Tibial artery (tissue), 4 donors: ENCODE data around the gene STK40.

Source experiments
- DNase-seq, 2 donors: peaks; one replicate each; pipeline ENCODE4 v3.0.0-alpha.2; 2019
- H3K27ac ChIP-seq, 2 donors: fragments of 200-600 bp; sonication (generic) in 1 of 2; 1 replicate in 1 of 2; 2 replicates in 1 of 2; pipeline ENCODE4 v1.5.1; 2018 to 2019; ENCODE audit warnings: mild to moderate bottlenecking in 1 of 2
- H3K27me3 ChIP-seq, 2 donors: fragments of 200-600 bp; sonication (generic) in 1 of 2; one replicate each; pipeline versions ENCODE4 v1.5.1 to v1.6.0; 2016 to 2019
- H3K36me3 ChIP-seq, 3 donors: fragments of 200-600 bp; sonication (generic) in 2 of 3; one replicate each; pipeline ENCODE4 v1.5.1; 2016 to 2019; ENCODE audit warnings: mild to moderate bottlenecking in 2 of 3
- H3K4me1 ChIP-seq, 4 donors: fragments of 200-600 bp; sonication (generic) in 2 of 4; 1 replicate in 3 of 4; 2 replicates in 1 of 4; pipeline ENCODE4 v1.5.1; 2016 to 2019
- H3K4me3 ChIP-seq, 2 donors: fragments of 200-600 bp; sonication (generic) in 1 of 2; 1 replicate in 1 of 2; 2 replicates in 1 of 2; pipeline ENCODE4 v1.5.1; 2018 to 2019; ENCODE audit warnings: mild to moderate bottlenecking in 2 of 2
- H3K9me3 ChIP-seq, 3 donors: fragments of 200-600 bp; sonication (generic) in 1 of 3; one replicate each; pipeline ENCODE4 v1.5.1; 2016 to 2019
- CTCF ChIP-seq, 2 experiments: fragments of 200-600 bp in 1 of 2; fragments of 450-650 bp in 1 of 2; IDR thresholded peaks; one replicate each; pipeline ENCODE4 v1.5.1; 2017 to 2019; ENCODE audit warnings: antibody characterized with exemption in 2 of 2, mild to moderate bottlenecking in 1 of 2, moderate library complexity in 1 of 2
- intact Hi-C: fragments of 100-400 bp; cut with DNase I; formaldehyde crosslinking; loops from one replicate; pipeline ENCODE4 v1.15.0; 2023; ENCODE audit warnings: low total_unique reads

Gene STK40

GRCh38 chr1:36352910-36353878 is 32.5 kb downstream of the STK40 start:
- DNase-seq = no peak
- peaks cover 35 to 59% (median 55%) of the 10 kb centered on the region in 3 donors for H3K36me3 ChIP-seq
- intact Hi-C loops = no loop called here
- no peaks in the 10 kb centered on the region for H3K27me3 ChIP-seq
- H3K27ac ChIP-seq = peak overlapping the region; percentile 65 to 86
- H3K9me3 ChIP-seq = no peaks in the 10 kb centered on the region
- TF ChIP-seq CTCF (IDR thresholded peaks at IDR 0.05) = no peak
- H3K4me1 ChIP-seq = peaks cover 10 to 50% (median 43%) of the 10 kb centered on the region in 4 donors
- no peak overlapping the region for H3K4me3 ChIP-seq

GRCh38 chr1:36352125-36352909 is 33.4 kb downstream of the STK40 start:
- H3K27ac ChIP-seq = peak overlapping the region; percentile 65 to 86

GRCh38 chr1:36351227-36351977 is 34.3 kb downstream of the STK40 start:
- intact Hi-C loops = no loop called here
- Histone ChIP-seq H3K4me3 (peak overlapping the region; percentile 11 to 30), H3K27me3 (no peaks in the 10 kb centered on the region), H3K36me3 (peaks cover 43 to 58% (median 56%) of the 10 kb centered on the region in 3 donors), H3K27ac (peak overlapping the region; percentile 65 to 86), H3K9me3 (no peaks in the 10 kb centered on the region), H3K4me1 (peaks cover 10 to 50% (median 43%) of the 10 kb centered on the region in 4 donors)
- no peak for DNase-seq
- TF ChIP-seq CTCF (IDR thresholded peaks at IDR 0.05) = no peak

More at GRCh38 chr1:36352125-36352909, 33.4 kb downstream of the STK40 start:
- H3K36me3 ChIP-seq = peaks cover 35 to 58% (median 55%) of the 10 kb centered on the region in 3 donors
- TF ChIP-seq CTCF (IDR thresholded peaks at IDR 0.05) = no peak
- H3K27me3 ChIP-seq = no peaks in the 10 kb centered on the region
- H3K4me1 ChIP-seq = peaks cover 10 to 50% (median 43%) of the 10 kb centered on the region in 4 donors
- no peak for DNase-seq
- H3K4me3 ChIP-seq = no peak overlapping the region
- intact Hi-C loops = no loop called here
- no peaks in the 10 kb centered on the region for H3K9me3 ChIP-seq

GRCh38 chr1:36350659-36351226 is 35.0 kb downstream of the STK40 start:
- Histone ChIP-seq H3K4me1 (peaks cover 10 to 50% (median 43%) of the 10 kb centered on the region in 4 donors), H3K36me3 (peaks cover 49 to 59% (median 57%) of the 10 kb centered on the region in 3 donors), H3K4me3 (peak overlapping the region; percentile 11 to 30), H3K27me3 (no peaks in the 10 kb centered on the region), H3K27ac (peak overlapping the region; percentile 65 to 86), H3K9me3 (no peaks in the 10 kb centered on the region)
- TF ChIP-seq CTCF (IDR thresholded peaks at IDR 0.05) = peak in 1 of 2 experiments; percentile 6
- intact Hi-C loops = no loop called here
- peak; percentile 50 to 86 for DNase-seq

- peak overlapping the region; percentile 65 to 86 for H3K27ac ChIP-seq
- no peaks in the 10 kb centered on the region for H3K9me3 ChIP-seq
- peaks cover 10 to 50% (median 43%) of the 10 kb centered on the region in 4 donors for H3K4me1 ChIP-seq
- no peak for TF ChIP-seq CTCF (IDR thresholded peaks at IDR 0.05)
- H3K4me3 ChIP-seq = no peak overlapping the region
- no peak for DNase-seq
- intact Hi-C loops = no loop called here
- H3K27me3 ChIP-seq = no peaks in the 10 kb centered on the region
- peaks cover 48 to 59% (median 57%) of the 10 kb centered on the region in 3 donors for H3K36me3 ChIP-seq
Observed at GRCh38 chr1:36349839-36350238, 35.9 kb downstream of the STK40 start.
